Measurements from ENCODE around the gene TOMM40. TPM values are rescaled to one million over a fixed set of nuclear protein-coding genes. Genes with fewer than 3 reads are reported as not detected.

Gene TOMM40
- total and polyA plus RNA-seq, 2 of the 13 experiments (the other 11 are each of a cell fraction or from before 2014, with no cell fraction given) = 72.0 to 110 TPM

GRCh38 chr19:44875666-44876451 is 15.2 kb upstream of the TOMM40 start:
- CTCF ChIA-PET (ENCODE audit: low intra/inter-chr PET ratio, low total read pairs) = no interaction called here
- FAIRE-seq (no peak), ATAC-seq (no peak), DNase-seq (ENCODE audit: low spot score) (no peak)
- Histone ChIP-seq H3K4me3 (replicated peaks in 1 of 3; ENCODE audit: insufficient read depth in 1 of 3, low read depth in 2 of 3, low read length in 3 of 3) (no peak overlapping the region), H3K4me1 (ENCODE audit: insufficient read depth, low read length) (peaks cover 20% of the 10 kb centered on the region), H3K27me3 (ENCODE audit: control insufficient read depth in 1 of 2, insufficient read depth in 2 of 2, low read length in 2 of 2) (no peaks in the 10 kb centered on the region), H3K9ac (ENCODE audit: insufficient read depth, low read depth, low read length) (no peak overlapping the region), H3K79me2 (ENCODE audit: insufficient read depth, low read length) (no peaks in the 10 kb centered on the region), H3K4me2 (ENCODE audit: low read depth, low read length) (no peak overlapping the region), H4K20me1 (ENCODE audit: insufficient read depth, low read length) (no peaks in the 10 kb centered on the region), H2AFZ (ENCODE audit: low read length) (no peak overlapping the region), H3K9me3 (ENCODE audit: low read length) (no peaks in the 10 kb centered on the region), H3K27ac (ENCODE audit: extremely low read length, insufficient read depth, low read length) (no peak overlapping the region), H3K36me3 (replicated peaks in 1 of 2; ENCODE audit: control insufficient read depth in 1 of 2, insufficient read depth in 2 of 2, low read length in 2 of 2) (peaks cover 43 to 76% of the 10 kb centered on the region in 2 experiments)
- no TSS peak for BruUV-seq (replicated peaks)
- in situ Hi-C loops (cut with HindIII; ENCODE audit: extremely low pct_ligation_motif_present, low pct_unique_long_range_greater_than_20kb) (no loop called here), intact Hi-C loops (cut with micrococcal nuclease; ENCODE audit: unreplicated experiment) (no loop called here)
- TF ChIP-seq ZHX1 (CRISPR knock-in tag; IDR thresholded peaks at IDR 0.05; ENCODE audit: low read depth) (no peak), XBP1 (CRISPR knock-in tag; IDR thresholded peaks at IDR 0.05) (no peak), ZNF878 (CRISPR knock-in tag; IDR thresholded peaks at IDR 0.05) (no peak), CCAR2 (optimal IDR thresholded peaks at IDR 0.05; ENCODE audit: low read depth, low read length) (no peak), ZNF275 (CRISPR knock-in tag; IDR thresholded peaks at IDR 0.05; ENCODE audit: borderline replicate concordance) (no peak), TEAD3 (CRISPR knock-in tag; optimal IDR thresholded peaks at IDR 0.05; ENCODE audit: borderline replicate concordance) (no peak), GLMP (CRISPR knock-in tag; IDR thresholded peaks at IDR 0.05; ENCODE audit: borderline replicate concordance) (no peak), ZFAT (CRISPR knock-in tag; conservative IDR thresholded peaks at IDR 0.05) (no peak), ZNF781 (CRISPR knock-in tag; IDR thresholded peaks at IDR 0.05; ENCODE audit: borderline replicate concordance, not compliant biosample characterization) (no peak), ZFP90 (CRISPR knock-in tag; IDR thresholded peaks at IDR 0.05; ENCODE audit: borderline replicate concordance) (no peak), E2F5 (CRISPR knock-in tag; conservative IDR thresholded peaks at IDR 0.05) (no peak)
- POLR2A ChIA-PET = no interaction called here
- WGBS (ENCODE audit: low lambda C conversion rate) = 85% methylated on average over 13 of the region's 22 CpGs

All from HepG2 (cell line).